Measurements from ENCODE around the gene PYCR2.
"Not testable (repeated sequence)": the region's sequence is repeated elsewhere in the genome, so short reads cannot be mapped to it uniquely, and the experiment has no call there.

PYCR2 gene

GRCh38 chr1:225942574-225942973, 18.5 kb upstream of the PYCR2 start:
- DNase-seq (ENCODE audit: low read depth) = no peak

- no peak for DNase-seq (ENCODE audit: low read depth)
Measured at GRCh38 chr1:225941942-225942222, 17.8 kb upstream of the PYCR2 start.

- DNase-seq (ENCODE audit: low read depth) = no peak
Measured at GRCh38 chr1:225941187-225941941, 17.3 kb upstream of the PYCR2 start, which contains the start of gene LEFTY2. Gene LEFTY2, minus strand, starts transcription at chr1:225941220. Its CDS starts 80 bp downstream, at chr1:225941140.

DNA sequence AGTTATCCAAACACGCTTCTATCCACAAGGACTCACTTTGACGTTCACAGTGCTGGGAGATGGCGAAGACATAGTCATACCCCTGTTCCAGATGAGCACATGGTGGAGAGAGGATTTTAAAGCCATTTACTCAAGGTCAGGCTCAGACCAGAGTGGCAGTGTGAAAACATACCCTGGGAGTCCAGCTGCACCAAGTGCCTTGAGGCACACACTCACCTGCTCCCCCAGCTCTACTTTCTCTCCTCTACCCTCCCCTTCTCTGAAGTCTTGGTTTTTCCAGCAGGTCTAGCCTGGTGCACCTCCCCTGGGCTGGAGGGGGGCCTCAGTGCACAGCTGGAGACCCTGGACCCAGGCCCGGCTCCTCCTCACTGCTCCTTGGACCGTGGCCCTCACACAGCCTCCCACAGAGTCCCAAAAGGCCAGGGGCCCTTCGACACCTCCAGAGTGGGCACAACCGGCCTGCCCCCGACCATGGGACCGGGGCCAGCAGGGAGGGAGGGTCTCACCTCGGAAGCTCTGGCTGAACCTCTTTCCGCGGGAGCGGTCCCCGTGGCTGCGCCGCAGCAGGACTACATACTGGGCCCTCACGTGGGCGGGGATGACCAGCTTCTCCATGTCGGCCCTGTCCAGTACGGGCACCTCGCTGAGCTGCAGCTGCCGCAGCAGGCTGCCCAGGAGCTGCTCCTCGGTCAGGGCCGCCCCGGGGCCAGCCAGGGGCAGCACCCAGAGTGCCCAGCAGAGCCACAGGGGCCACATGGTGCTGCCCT, 16.5 kb upstream of the PYCR2 start:
- DNase-seq (ENCODE audit: low read depth) = no peak

GRCh38 chr1:225939939-225940310, 15.9 kb upstream of the PYCR2 start:
- DNase-seq (ENCODE audit: low read depth) = not testable (repeated sequence)

- not testable (repeated sequence) for DNase-seq (ENCODE audit: low read depth)
Measured at GRCh38 chr1:225939097-225939938, 15.3 kb upstream of the PYCR2 start.

DNA sequence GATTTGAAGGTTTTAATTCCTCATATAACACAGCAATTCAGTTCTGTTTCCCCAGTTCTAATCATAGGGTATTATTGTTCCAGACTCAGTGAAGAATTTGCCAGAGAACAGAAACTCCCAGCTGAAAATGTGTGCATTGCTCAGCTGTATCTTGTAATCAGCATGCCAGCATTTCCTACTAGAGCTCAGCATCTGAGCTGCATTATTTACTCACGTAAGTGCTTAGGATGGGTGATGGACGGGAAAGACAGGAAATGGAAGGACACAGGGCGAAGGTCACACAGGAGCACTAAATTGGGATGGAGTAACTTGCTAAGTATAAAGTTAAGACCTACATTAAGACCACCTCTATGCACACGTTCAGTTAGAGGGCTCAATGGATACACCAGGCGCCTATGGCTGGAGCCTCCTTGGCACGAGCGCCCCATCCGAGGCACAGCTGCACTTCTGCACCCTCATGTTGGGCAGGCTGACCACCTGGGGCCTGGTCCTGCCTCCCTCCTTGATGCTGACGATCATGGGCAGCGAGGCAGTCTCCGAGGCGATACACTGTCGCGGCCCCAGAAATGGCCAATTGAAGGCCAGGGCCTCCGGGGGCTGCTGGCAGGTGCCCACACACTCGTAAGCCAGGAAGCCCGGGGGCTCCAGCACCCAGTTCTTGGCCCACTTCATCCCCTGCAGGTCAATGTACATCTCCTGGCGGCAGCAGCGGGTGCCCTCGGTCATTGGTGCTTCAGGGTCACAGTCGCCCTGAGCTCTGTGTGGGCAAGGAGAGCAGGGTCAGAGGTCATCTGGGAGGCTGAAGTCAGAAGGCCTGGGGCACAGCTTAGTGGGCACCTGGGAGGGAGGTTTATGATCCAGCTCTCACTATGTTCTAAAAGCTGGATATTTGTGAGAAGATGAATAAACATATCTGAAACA, 13.3 kb upstream of the PYCR2 start:
- no peak for DNase-seq (ENCODE audit: low read depth)

- no peak for DNase-seq (ENCODE audit: low read depth)
Measured at GRCh38 chr1:225936523-225936922, 12.5 kb upstream of the PYCR2 start.

DNA sequence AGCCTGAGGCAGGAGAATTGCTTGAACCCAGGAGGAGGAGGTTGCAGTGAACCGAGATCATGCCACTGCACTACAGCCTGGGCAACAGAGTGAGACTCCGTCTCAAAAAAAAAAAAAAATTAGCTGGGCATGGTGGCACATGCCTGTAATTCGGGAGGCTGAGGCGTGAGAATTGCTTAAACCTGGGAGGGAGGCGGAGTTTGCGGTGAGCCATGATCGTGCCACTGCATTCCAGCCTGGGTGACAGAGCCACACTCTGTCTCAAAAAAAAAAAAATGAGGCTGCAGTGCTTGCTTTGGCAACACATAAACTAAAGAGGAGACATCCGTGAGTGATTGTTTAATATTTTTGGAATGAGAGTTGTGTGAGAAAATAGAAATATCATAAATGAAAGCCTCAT, 12.0 kb upstream of the PYCR2 start:
- not testable (repeated sequence) for DNase-seq (ENCODE audit: low read depth)

DNA sequence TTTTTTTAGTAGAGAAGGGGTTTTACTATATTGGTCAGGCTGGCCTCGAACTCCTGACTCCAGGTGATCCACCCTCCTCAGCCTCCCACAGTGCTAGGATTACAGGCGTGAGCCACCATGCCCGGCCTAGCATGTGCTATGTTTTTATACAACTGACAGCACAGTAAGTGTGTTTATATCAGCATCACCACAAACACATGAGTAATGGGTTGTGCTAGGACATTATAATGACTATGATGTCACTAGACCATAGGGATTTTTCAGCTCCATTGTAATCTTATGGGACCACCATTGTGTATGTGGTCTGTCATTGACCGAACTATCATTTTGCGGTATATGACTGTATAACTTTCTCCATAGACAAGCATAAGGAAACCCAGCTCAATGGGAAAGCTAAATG, 10.7 kb upstream of the PYCR2 start:
- DNase-seq (ENCODE audit: low read depth) = no peak

DNA sequence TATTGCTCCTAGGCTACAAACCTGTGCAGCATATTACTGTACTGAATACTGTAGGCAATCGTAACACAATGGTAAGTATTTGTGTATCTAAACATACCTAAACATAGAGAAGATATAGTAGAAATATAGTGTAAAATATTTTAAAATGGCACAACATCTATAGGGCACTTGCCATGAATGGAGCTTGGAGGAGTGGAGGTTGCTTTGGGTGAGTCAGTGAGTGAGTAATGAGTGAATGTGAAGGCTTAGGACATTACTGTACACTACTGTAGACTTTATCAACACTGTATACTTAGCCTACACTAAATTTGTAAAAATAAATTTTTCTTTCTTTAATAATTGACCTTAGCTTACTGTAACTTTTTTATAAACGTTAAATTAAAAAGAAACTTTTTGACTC, 9.0 kb upstream of the PYCR2 start:
- DNase-seq (ENCODE audit: low read depth) = no peak

DNA sequence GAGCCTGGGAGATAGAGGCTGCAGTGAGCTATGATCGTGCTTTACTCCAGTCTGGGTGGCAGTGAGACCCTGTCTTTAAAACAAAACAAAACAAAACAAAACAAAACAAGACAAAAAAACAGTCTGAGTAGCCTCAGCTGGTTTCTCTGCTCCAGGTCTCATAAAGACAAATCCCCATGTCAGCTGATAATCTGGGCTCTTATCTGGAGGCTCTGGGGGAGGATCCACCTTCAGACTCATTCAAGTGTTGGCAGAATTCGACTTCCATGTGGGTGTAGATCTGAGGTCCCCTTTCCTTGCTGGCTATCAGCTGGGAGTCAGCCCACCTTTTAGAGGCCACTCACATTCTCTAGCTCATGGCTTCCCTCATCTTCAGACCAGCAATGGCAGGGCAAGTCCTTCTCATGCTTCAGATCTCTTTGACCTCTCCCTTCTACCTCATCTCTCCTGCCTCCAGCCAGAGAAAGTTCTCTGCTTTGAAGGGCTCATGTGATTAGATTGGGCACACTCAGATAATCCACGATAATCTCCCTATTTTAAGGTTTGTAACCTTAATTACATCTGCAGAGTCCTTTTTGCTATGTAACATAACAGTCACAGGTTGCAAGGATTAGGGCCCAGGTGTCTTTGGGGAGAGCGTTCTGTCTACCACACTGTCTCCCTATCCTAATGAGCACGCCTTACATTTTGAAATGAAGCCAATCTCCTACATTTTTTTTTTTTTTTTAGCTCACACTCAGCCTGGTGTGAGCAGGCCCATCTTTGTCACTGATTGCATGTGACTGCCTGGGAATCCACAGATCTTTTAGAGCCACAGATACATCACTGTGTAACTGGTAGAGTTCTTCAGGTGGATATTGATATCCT, 7.5 kb upstream of the PYCR2 start:
- no peak for DNase-seq (ENCODE audit: low read depth)

GRCh38 chr1:225930566-225930965, 6.5 kb upstream of the PYCR2 start:
- no peak for DNase-seq (ENCODE audit: low read depth)

GRCh38 chr1:225929462-225929861, 5.4 kb upstream of the PYCR2 start:
- not testable (repeated sequence) for DNase-seq (ENCODE audit: low read depth)

DNA sequence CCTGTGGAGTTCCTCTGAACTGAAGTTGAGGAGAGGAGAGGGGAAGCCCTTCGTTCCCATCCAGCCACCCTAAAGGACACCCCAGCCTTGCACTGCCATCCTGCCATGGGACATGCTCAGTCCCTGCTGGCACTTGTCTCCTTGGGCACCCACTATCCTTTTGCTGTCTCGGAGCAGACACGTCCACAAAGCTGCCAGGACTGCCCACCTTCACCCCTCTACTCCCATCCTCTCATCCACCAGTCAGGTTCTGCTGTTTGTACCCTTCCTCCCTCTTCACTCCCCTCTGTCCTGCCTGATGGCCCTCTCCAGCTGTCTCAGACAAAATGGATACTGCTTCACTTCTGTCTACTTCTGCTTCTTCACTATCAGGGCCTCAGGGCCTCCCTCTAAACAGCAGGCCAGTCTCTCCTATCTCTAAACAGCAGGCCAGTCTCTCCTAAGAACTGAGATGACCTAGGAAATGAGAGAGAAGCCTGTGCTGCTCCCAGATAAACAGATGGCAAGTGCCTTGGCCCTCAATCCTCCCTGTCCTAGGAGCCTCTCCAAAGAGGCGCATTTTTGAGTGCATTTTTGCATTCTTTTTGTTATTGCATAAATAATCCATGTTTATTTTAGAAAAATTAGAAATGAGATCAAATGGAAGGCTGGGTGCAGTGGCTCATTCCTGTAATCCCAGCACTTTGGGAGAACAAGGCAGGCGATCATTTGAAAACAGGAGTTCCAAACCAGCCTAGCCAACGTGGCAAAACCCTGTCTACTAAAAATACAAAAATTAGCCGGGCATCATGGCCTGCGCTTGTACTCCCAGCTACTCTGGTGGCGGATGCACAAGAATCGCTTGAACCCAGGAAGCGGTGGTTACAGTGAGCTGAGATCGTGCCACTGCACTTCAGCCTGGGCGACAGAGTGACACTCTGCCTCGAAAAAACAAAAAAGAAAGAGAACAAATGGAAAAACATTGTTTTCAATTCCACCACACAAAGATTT, 4.4 kb upstream of the PYCR2 start:
- no peak for DNase-seq (ENCODE audit: low read depth)

DNA sequence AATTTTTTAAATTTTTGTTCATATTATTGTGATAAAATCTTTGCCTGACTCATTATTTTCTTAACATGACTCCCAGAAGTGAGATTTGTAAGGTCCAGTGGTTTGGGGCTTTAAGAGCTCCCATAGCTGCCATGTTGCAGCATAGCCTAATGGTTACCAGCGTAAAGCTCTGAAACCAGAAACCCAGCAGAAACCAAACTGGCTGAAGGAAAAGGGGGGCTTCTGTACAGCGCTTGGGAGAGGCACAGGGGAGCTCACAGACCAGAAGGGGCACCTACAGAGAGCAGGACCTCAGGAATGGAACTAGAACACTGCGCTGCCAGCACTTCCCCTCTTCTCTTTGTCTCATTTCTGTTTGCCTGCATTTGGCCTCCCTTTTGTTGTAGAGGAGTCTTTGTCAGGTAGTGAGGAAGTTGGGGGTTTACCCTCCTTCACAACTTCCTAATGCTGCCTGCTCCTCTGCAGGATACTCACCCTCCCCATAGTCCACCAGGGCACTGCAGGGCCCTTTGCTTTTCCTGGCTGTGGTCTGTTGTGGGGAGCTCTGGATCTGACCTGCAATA, 2.6 kb upstream of the PYCR2 start:
- no peak for DNase-seq (ENCODE audit: low read depth)

GRCh38 chr1:225923381-225923691, 714 bp downstream of the PYCR2 start:
- DNase-seq (ENCODE audit: low read depth) = no peak

- no peak for DNase-seq (ENCODE audit: low read depth)
Measured at GRCh38 chr1:225921734-225922709, 2.0 kb downstream of the PYCR2 start.
